GM12878 (cell line): ENCODE measurements around the gene ATP12A. TPM values are rescaled to one million over a fixed set of nuclear protein-coding genes. Genes with fewer than 3 reads are reported as not detected.
A peak's percentile ranks its signal among the peaks of the same experiment; 100 is the strongest.

ENCODE experiments used
- ATAC-seq: fragments of 200-7000 bp; cut with Tn5 transposase; 3 replicates; pipeline ENCODE4 v1.9.1; 2020; ENCODE audit warnings: mild to moderate bottlenecking, moderate library complexity
- BruUV-seq: library from RNA; stranded (reverse); fragments of 400-500 nt; replicated peaks from 2 replicates; lab custom pipeline; 2021; lab: Mats Ljungman, UMichigan
- CTCF ChIA-PET: fragments of 300-600 bp; sonication (Branson Sonifier 250); formaldehyde crosslinking; extraction: SDS; loops from one replicate; lab custom pipeline; 2021; ENCODE audit warnings: inconsistent platforms; lab: Yijun Ruan, JAX
- POLR2A ChIA-PET: fragments of 350-600 bp; formaldehyde crosslinking; extraction: SDS; loops from one replicate; lab custom pipeline; 2021; ENCODE audit warnings: inconsistent platforms; lab: Charles Lee
- RAD21 ChIA-PET: fragments of 300-600 bp; sonication (Branson Sonifier 250); formaldehyde crosslinking; loops from one replicate; lab custom pipeline; 2023; ENCODE audit warnings: antibody characterized with exemption; ENCODE audit not compliant: unreplicated experiment; lab: Charles Lee
- SMC1A ChIA-PET: fragments of 300-600 bp; sonication (Branson Sonifier 250); formaldehyde crosslinking; loops from one replicate; lab custom pipeline; 2023; ENCODE audit not compliant: unreplicated experiment, uncharacterized antibody; lab: Charles Lee
- DNase-seq: peaks from one replicate; pipeline ENCODE4 v3.0.0-alpha.2; 2011; ENCODE audit warnings: low read depth, low spot score
- FAIRE-seq: peaks from 3 replicates; lab custom pipeline; 2011; peaks lifted over from hg19 to GRCh38; lab: Jason Lieb, UNC
- H2AFZ ChIP-seq: 2 replicates; pipeline ENCODE4 v1.6.0; 2011; ENCODE audit warnings: low read depth, low read length, control low read depth; ENCODE audit not compliant: control insufficient read depth
- H3K27ac ChIP-seq: 2 replicates; pipeline ENCODE4 v1.5.1; 2011; ENCODE audit warnings: control low read depth; ENCODE audit not compliant: control insufficient read depth, insufficient read depth
- H3K27me3 ChIP-seq, 2 experiments: replicated peaks in 1 of 2; 2 replicates each; pipeline versions ENCODE4 v1.6.0 to v1.6.1; 2011; ENCODE audit warnings: low read length in 1 of 2; ENCODE audit not compliant: control insufficient read depth in 2 of 2, insufficient read depth in 2 of 2
- H3K36me3 ChIP-seq, 2 experiments: 2 replicates each; pipeline ENCODE4 v1.5.1; 2011; ENCODE audit warnings: low read length in 1 of 2; ENCODE audit not compliant: control insufficient read depth in 2 of 2, insufficient read depth in 2 of 2
- H3K4me1 ChIP-seq: 2 replicates; pipeline ENCODE4 v1.6.1; 2011; ENCODE audit warnings: mild to moderate bottlenecking, low read length, moderate library complexity, mixed read lengths; ENCODE audit not compliant: control insufficient read depth, insufficient read depth
- H3K4me2 ChIP-seq: 2 replicates; pipeline ENCODE4 v1.6.0; 2011; ENCODE audit warnings: control low read depth; ENCODE audit not compliant: control insufficient read depth, insufficient read depth
- H3K4me3 ChIP-seq: fragments of 200-600 bp; sonication (generic); 2 replicates; pipeline ENCODE4 v1.5.1; 2016
- H3K79me2 ChIP-seq: 2 replicates; pipeline ENCODE4 v1.6.0; 2011; ENCODE audit warnings: low read length; ENCODE audit not compliant: control insufficient read depth, insufficient read depth
- H3K9ac ChIP-seq: 2 replicates; pipeline ENCODE4 v1.8.0; 2011; ENCODE audit warnings: low read length, control low read depth, mixed read lengths; ENCODE audit not compliant: control insufficient read depth, insufficient read depth
- H3K9me3 ChIP-seq: replicated peaks from 3 replicates; pipeline ENCODE4 v1.5.1; 2011; ENCODE audit warnings: mild to moderate bottlenecking, low read length; ENCODE audit not compliant: control insufficient read depth, insufficient read depth
- H4K20me1 ChIP-seq: 2 replicates; pipeline ENCODE4 v1.6.0; 2011; ENCODE audit not compliant: control insufficient read depth, insufficient read depth
- CBFB ChIP-seq: IDR thresholded peaks from 2 replicates; pipeline ENCODE4 v1.6.1; 2016; ENCODE audit warnings: antibody characterized with exemption, low read depth
- CHD2 ChIP-seq: IDR thresholded peaks from 2 replicates; pipeline ENCODE4 v1.6.1; 2011; ENCODE audit warnings: low read depth, low read length, improper control_type of control experiment, borderline replicate concordance
- HDGF ChIP-seq: fragments of 450-650 bp; IDR thresholded peaks from 2 replicates; pipeline ENCODE4 v1.6.1; 2016; ENCODE audit warnings: antibody characterized with exemption
- IRF4 ChIP-seq: IDR thresholded peaks from 2 replicates; pipeline ENCODE4 v1.6.1; 2011; ENCODE audit warnings: low read depth, low read length
- MYC ChIP-seq: IDR thresholded peaks from 2 replicates; pipeline ENCODE4 v1.6.1; 2011; ENCODE audit warnings: mild to moderate bottlenecking, low read length, moderate library complexity, inconsistent platforms; ENCODE audit not compliant: insufficient read depth, insufficient replicate concordance, insufficient read length, severe bottlenecking
- NBN ChIP-seq: fragments of 450-650 bp; IDR thresholded peaks from 2 replicates; pipeline ENCODE4 v1.6.1; 2016
- RAD21 ChIP-seq: IDR thresholded peaks from 2 replicates; pipeline ENCODE4 v1.6.1; 2011; ENCODE audit warnings: mild to moderate bottlenecking, low read depth, low read length, moderate library complexity; ENCODE audit not compliant: insufficient read depth
- RUNX3 ChIP-seq: IDR thresholded peaks from 2 replicates; pipeline ENCODE4 v1.6.1; 2012; ENCODE audit warnings: low read length, inconsistent platforms
- SMC3 ChIP-seq: IDR thresholded peaks from 2 replicates; pipeline ENCODE4 v1.6.1; 2011; ENCODE audit warnings: low read length, improper control_type of control experiment, borderline replicate concordance
- TCF12 ChIP-seq: IDR thresholded peaks from 2 replicates; pipeline ENCODE4 v1.6.1; 2011; ENCODE audit warnings: low read depth, mild to moderate bottlenecking, low read length
- YY1 ChIP-seq: IDR thresholded peaks from 2 replicates; pipeline ENCODE4 v1.6.1; 2011; ENCODE audit warnings: low read depth, mild to moderate bottlenecking, low read length
- ZNF207 ChIP-seq: fragments of 450-650 bp; IDR thresholded peaks from 2 replicates; pipeline ENCODE4 v1.6.1; 2014; ENCODE audit warnings: antibody characterized with exemption, mild to moderate bottlenecking, borderline replicate concordance
- WGBS: methylation state at CpG from one replicate; pipeline ENCODE4 v1.1.6; 2016; ENCODE audit warnings: low lambda C conversion rate; ENCODE audit not compliant: insufficient replicate concordance, insufficient coverage; ENCODE audit errors: missing lambda C conversion rate; 5-methylcytosine and 5-hydroxymethylcytosine counted together
- in situ Hi-C: fragments of 300-500 bp; cut with MboI; formaldehyde crosslinking; loops from 9 replicates; pipeline ENCODE4 v1.14.3; 2018; ENCODE audit warnings: mixed read lengths
- intact Hi-C: fragments of 100-400 bp; cut with micrococcal nuclease; formaldehyde crosslinking; loops from one replicate; pipeline ENCODE4 v1.14.2; 2022; ENCODE audit not compliant: unreplicated experiment
- polyA plus RNA-seq, 11 experiments: library from polyadenylated mRNA; depleted of rRNA in 4 of 11; unstranded in 6 of 11; stranded (reverse) in 5 of 11; fragments of >200 nt; fragmentation: Nextera tagmentation in 4 of 11; fragmentation: Illumina TruSeq in 1 of 11; extraction: Ambion mirVana in 4 of 11; extraction: Trizol in 1 of 11; gene quantifications; 1 replicate in 1 of 11; 2 replicates in 10 of 11; pipeline versions ENCODE4 v1.2.1 to v1.2.3, GENCODE V29; 2011 to 2016; ENCODE audit warnings: inconsistent platforms in 2 of 11, missing spikeins in 2 of 11, low read depth in 1 of 11
- total RNA-seq, 4 experiments: library from RNA; depleted of rRNA in 3 of 4; stranded (reverse); fragments of >200 nt in 3 of 4; fragmentation: Illumina TruSeq in 1 of 4; extraction: Trizol in 1 of 4; gene quantifications; 2 replicates each; pipeline versions ENCODE4 v1.2.1 to v1.2.3, GENCODE V29; 2013 to 2021
- TF ChIP-seq, protein P1 (sequence below), 3 experiments: IDR thresholded peaks in 2 of 3; conservative IDR thresholded peaks in 1 of 3; 2 replicates each; pipeline ENCODE4 v1.5.1; 2011; ENCODE audit warnings: low read depth in 3 of 3, low read length in 3 of 3, mild to moderate bottlenecking in 3 of 3, control low read depth in 2 of 3, moderate library complexity in 2 of 3, inconsistent platforms in 1 of 3, mixed read lengths in 1 of 3; ENCODE audit not compliant: control insufficient read depth in 2 of 3, insufficient read depth in 1 of 3; ENCODE audit errors: extremely low read depth in 1 of 3

The ATP12A gene
- total and polyA plus RNA-seq, 10 of the 15 experiments (the other 5 are each of a cell fraction or from before 2014, with no cell fraction given), result 0.02 to 0.08 (median 0.04) TPM; not detected in 6

DNA sequence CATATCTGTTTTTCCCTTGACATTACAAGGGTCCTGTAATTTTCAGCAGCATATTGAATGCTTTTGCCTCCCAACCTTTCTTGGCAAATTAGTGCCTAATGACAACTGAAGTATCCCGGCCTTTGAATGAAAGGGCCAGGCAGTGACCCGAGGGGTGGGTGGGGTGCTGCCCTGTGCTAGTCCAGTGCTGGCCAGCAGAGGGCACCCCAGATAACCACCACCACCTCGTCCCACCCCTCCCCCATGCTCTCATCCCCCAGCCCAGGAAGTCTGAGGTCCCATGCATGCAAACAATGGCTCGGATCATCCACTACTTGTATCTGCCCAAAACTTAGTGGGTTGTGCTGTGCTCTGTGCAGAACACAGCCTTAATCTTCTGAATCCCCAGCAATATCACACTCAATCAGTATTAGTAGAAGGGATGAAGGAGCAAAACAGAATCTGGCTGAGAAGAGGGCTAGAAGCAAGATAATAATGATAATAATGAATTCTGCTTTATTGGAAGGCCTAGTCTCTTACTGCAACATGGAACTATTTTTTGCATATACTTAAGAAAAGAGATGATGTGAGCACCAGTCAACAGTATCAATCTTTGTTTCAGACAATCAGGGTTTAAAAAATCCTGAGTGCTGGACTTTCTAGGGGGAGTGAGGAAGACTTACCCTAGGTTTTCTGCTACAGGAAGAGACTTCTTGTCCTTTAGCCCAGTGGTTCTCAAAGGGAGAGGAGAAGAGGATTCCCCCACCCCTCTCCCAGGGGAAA, 3.8 kb downstream of the ATP12A start:
- intact Hi-C loops, result loop anchor here (2.0 kb wide), 2 partner anchors 45 to 77 kb away; no protein-coding TSS in a partner anchor
- ChIA-PET POLR2A (no interaction called here), RAD21 (interaction anchor here (0.8 to 1.4 kb wide), 4 partner anchors 12 to 78 kb away, joined by 3 to 5 read pairs (median 4); no protein-coding TSS in a partner anchor), CTCF (interaction anchor here (1.0 to 2.4 kb wide), 15 partner anchors 10 to 590 kb away, joined by 3 to 14 read pairs (median 4); no protein-coding TSS in a partner anchor), SMC1A (interaction anchor here (0.9 to 1.3 kb wide), 4 partner anchors 10 to 312 kb away, joined by 4 read pairs; no protein-coding TSS in a partner anchor)
- no TSS peak for BruUV-seq
- 16% methylated on average over 4 of the region's 4 CpGs for WGBS
- Histone ChIP-seq H3K27me3 (peaks cover 3 to 4% of the 10 kb centered on the region in 2 experiments), H3K27ac (no peak overlapping the region), H3K79me2 (no peaks in the 10 kb centered on the region), H4K20me1 (no peaks in the 10 kb centered on the region), H2AFZ (peak overlapping the region; percentile 67), H3K4me2 (peak overlapping the region; percentile 47; the same call in 1 of the 2 replicates), H3K9ac (no peak overlapping the region), H3K36me3 (no peaks in the 10 kb centered on the region), H3K4me1 (peaks cover 23% of the 10 kb centered on the region), H3K9me3 (no peaks in the 10 kb centered on the region), H3K4me3 (no peak overlapping the region)
- in situ Hi-C loops, result no loop called here
- FAIRE-seq (no peak), DNase-seq (no peak), ATAC-seq (peak; percentile 89)
- TF ChIP-seq TCF12, result peak; percentile 16; the same call in 1 of the 2 replicates
- peak; percentile 56 for TF ChIP-seq SMC3
- TF ChIP-seq YY1, result peak; percentile 51; the same call in 1 of the 2 replicates
- 0 out of 2 replicates have a peak, but pooled peaks have one; percentile 15 for TF ChIP-seq IRF4
- TF ChIP-seq HDGF, result 0 out of 2 replicates have a peak, but pooled peaks have one; percentile 20
- peak; percentile 62; the same call in 1 of the 2 replicates for TF ChIP-seq CHD2
- TF ChIP-seq MYC, result no peak
- TF ChIP-seq, protein P1, sequence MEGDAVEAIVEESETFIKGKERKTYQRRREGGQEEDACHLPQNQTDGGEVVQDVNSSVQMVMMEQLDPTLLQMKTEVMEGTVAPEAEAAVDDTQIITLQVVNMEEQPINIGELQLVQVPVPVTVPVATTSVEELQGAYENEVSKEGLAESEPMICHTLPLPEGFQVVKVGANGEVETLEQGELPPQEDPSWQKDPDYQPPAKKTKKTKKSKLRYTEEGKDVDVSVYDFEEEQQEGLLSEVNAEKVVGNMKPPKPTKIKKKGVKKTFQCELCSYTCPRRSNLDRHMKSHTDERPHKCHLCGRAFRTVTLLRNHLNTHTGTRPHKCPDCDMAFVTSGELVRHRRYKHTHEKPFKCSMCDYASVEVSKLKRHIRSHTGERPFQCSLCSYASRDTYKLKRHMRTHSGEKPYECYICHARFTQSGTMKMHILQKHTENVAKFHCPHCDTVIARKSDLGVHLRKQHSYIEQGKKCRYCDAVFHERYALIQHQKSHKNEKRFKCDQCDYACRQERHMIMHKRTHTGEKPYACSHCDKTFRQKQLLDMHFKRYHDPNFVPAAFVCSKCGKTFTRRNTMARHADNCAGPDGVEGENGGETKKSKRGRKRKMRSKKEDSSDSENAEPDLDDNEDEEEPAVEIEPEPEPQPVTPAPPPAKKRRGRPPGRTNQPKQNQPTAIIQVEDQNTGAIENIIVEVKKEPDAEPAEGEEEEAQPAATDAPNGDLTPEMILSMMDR (IDR thresholded peaks at IDR 0.05 in 2 of 3, conservative IDR thresholded peaks at IDR 0.05 in 1 of 3; ENCODE audit: control insufficient read depth in 2 of 3, extremely low read depth in 1 of 3, insufficient read depth in 1 of 3, low read depth in 3 of 3, low read length in 3 of 3), result peak; percentile 68 to 89 (median 82)
- TF ChIP-seq RUNX3, result peak; percentile 69
- TF ChIP-seq CBFB, result no peak
- peak; percentile 44 for TF ChIP-seq RAD21
- 0 out of 2 replicates have a peak, but pooled peaks have one; percentile 24 for TF ChIP-seq NBN
- no peak for TF ChIP-seq ZNF207
